ENCODE data around the gene WFDC8.

GRCh38 chr20:45548410-45548809 is 30.7 kb downstream of the WFDC8 start:
- no peak for TF ChIP-seq CTCF (conservative IDR thresholded peaks at IDR 0.05 in 1 of 2, IDR thresholded peaks at IDR 0.05 in 1 of 2; ENCODE audit: extremely low read depth in 1 of 2, insufficient read depth in 1 of 2, low read depth in 1 of 2, low read length in 2 of 2)
- no peak for TF ChIP-seq EZH2 (IDR thresholded peaks at IDR 0.05; ENCODE audit: borderline replicate concordance, low read length)

All from mammary epithelial cell (primary cell).